LNCAP (cell line): ENCODE measurements around the gene TLCD2.

Source experiments
- TF ChIP-seq, protein P1 (sequence below): fragments of 450-650 bp; IDR thresholded peaks from 2 replicates; pipeline ENCODE4 v1.5.1; 2017; ENCODE audit warnings: mild to moderate bottlenecking

The TLCD2 gene

DNA sequence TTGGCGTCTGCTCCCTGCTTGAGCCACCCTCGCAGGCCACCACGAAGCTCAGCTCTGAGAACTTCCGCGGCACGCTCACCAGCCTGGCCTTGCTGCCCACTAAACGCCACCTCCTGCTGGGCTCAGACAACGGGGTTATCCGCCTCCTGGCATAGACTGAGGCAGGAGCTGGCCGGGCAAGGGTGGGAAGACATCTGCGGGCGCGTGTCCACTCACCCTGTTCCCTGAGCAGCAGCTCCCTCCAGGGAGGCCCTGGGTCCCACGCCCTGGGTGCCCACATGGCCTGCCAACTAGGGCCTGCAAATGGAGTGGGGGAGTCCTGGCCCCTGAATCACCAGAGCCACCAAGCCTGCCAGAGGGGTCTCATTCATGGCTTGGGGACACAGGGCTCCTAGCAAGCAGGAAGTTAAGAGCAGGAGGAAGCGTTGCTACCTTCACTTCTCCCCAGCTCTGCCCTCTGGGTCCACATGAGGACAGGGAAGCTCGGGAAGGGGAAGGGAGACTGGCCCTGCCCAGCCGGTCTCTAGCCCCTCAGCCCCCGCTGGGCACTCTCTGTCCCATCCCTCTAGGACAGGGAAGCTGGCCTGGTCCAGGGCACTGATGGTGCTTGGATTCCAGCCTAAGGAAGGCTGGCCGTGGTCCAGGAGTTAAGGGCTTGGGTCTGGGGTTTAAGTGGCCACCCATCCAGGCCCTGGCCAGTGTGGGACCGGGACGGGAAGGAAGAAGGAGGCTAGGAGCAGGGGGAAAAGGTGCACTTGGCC lies 27.5 kb upstream of the TLCD2 start:
- TF ChIP-seq, protein P1, sequence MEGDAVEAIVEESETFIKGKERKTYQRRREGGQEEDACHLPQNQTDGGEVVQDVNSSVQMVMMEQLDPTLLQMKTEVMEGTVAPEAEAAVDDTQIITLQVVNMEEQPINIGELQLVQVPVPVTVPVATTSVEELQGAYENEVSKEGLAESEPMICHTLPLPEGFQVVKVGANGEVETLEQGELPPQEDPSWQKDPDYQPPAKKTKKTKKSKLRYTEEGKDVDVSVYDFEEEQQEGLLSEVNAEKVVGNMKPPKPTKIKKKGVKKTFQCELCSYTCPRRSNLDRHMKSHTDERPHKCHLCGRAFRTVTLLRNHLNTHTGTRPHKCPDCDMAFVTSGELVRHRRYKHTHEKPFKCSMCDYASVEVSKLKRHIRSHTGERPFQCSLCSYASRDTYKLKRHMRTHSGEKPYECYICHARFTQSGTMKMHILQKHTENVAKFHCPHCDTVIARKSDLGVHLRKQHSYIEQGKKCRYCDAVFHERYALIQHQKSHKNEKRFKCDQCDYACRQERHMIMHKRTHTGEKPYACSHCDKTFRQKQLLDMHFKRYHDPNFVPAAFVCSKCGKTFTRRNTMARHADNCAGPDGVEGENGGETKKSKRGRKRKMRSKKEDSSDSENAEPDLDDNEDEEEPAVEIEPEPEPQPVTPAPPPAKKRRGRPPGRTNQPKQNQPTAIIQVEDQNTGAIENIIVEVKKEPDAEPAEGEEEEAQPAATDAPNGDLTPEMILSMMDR, result no peak

DNA sequence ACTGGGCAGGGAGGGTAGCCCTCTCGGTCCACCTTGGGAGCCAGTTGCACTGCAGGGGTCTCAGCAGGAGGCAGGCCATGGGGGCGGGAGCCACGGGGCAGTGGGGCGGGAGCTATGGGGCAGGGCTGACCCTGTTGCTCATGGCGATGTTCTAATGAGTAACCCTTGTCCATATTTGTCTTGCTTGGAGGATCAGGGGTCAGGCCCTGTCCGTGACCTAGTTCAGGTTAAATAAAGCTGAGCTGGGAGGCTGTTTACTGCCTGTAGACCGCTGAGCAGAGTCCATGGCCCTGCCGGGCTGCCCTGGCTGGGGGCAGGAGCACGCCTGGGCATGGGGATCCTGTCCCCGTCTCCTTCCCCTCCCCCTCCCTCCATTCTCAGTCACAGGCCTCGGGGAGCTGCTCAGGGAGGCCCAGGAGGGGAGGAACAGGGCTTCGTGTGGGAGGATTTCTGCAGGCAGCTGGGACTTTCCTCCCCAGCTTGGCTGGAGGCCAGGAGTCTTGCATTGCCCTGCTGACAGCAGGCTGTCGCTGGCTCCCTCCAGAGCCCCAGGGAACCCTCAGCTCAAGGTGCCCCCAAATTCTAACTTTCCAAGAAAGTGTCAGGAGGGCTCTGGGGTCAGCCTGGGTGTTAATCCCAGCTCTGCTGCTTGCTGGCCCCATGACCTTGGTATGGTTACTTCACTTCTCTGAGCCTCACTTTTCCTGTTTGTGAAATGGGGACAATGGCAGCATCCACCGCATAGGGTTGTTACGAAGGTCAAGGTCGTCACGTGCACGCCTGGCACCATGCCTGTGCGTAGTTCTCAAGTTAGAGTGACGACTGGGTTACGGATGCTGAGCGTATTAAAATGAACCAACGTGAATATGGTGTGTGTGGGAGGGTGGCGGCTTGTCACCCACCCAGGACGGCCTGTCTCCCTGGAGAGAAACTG lies 26.4 kb upstream of the TLCD2 start:
- TF ChIP-seq, protein P1, result no peak

DNA sequence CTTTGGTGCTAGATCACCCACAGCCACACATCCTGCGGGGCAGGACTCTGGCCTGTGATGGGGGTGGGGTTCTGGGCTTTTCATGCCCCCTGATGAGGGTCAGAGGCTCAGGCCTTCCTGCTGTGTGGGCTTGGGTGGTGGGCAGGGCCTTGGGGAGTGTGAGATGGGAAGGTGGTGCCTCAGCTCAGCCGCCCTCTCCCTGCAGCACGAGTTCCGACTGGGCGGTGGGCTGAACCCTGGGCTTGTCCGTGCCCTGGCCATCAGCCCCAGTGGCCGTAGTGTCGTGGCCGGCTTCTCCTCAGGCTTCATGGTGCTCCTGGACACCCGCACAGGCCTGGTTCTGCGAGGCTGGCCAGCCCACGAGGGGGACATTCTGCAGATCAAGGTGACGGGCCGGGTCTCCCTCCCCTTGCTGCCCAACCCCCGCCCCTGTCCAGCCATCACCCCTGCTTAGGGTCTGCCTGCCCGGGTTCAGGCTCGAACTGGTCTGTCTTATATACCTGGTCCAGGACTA lies 25.7 kb upstream of the TLCD2 start:
- TF ChIP-seq, protein P1, result no peak

DNA sequence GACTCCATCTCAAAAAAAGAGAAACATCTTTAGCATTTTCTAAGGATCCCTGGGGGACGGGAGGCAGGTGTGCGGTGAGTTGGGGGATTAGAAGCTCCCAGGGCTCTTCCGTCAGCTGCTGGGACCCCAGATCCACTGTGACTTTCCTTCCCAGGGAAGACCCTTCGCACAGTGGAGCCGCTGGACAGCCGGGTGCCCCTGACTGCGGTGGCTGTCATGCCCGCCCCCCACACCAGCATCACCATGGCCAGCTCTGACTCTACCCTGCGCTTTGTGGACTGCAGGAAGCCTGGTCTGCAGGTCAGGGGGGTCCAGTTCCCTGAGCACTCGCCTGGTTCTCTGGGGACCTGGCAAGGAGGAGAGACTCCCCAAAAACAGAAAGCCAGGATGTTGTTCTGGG lies 25.2 kb upstream of the TLCD2 start:
- TF ChIP-seq, protein P1, result no peak

DNA sequence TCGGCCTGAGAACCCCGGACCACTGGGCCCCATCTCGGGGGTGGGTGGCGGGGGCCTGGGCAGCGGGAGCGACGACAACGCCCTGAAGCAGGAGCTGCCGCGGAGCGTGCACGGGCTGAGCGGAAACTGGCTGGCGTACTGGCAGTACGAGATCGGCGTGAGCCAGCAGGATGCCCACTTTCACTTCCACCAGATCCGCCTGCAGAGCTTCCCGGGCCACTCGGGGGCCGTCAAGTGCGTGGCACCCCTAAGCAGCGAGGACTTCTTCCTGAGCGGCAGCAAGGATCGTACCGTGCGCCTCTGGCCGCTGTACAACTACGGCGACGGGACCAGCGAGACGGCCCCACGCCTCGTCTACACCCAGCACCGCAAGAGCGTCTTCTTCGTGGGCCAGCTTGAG lies 23.6 kb upstream of the TLCD2 start:
- TF ChIP-seq, protein P1, result no peak

DNA sequence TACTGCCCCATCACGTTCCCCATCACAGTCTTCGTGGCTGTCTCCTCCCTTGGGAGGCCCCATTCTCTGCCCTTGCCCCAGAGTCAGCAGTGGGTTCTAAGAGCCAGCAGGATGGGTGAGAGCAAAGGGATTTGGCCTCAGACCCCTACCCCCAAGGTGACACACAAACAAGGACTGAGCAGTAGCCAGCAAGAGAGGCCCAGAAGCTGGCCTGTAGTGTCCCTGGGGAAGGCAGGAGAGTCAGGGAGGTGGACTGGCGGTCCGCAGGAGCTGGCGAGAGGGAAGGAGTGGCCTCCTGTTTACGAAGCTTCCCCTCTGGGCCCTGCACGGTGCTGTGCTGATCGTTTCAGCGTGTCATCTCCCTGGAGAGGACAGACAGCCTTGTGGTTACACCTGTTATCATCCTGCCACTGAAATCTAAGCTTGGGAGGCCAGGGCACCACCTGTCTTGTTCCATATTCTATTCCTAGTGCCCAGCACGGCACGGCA lies 22.7 kb upstream of the TLCD2 start:
- TF ChIP-seq, protein P1, result no peak

DNA sequence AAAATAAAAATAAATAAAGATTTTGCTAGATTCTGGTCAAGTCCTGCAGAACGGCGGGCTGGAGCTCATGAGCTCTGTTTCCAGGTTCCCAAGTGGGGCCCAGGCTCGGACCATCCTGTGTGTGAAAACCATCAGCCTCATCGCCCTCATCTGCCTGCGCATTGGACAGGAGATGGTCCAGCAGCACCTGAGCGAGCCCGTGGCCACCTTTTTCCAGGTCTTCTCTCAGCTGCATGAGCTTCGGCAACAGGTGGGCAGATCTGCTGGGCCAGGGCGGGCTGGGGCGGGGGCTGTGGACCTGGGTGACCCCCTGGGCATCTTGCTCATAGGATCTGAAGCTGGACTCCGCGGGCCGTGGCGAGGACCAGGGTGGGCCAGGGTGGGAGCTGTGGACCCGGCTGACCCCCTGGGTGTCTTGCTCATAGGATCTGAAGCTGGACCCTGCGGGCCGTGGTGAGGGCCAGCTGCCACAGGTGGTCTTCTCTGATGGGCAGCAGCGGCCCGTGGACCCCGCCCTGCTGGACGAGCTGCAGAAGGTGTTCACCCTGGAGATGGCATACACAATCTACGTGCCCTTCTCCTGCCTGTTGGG lies 22.2 kb upstream of the TLCD2 start:
- TF ChIP-seq, protein P1, result no peak
